ENCODE data around the gene FOXA1.

DNA sequence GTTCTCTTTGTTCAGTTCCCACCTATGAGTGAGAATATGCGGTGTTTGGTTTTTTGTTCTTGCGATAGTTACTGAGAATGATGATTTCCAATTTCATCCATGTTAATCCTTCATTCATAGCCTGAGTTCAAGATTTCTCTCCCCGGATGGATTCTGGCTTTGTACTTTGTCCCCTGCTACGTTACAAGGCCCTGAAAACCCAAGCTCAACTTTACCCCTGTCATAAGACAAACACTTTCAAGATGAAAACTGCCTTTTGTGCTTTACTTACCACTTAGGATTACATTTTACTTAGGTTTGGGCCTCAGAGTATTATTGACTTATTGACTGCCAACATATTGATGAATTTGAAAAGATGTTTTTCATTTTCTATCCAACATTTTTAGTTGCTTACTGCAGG lies 36.3 kb downstream of the FOXA1 start:
- TF ChIP-seq, protein P1, sequence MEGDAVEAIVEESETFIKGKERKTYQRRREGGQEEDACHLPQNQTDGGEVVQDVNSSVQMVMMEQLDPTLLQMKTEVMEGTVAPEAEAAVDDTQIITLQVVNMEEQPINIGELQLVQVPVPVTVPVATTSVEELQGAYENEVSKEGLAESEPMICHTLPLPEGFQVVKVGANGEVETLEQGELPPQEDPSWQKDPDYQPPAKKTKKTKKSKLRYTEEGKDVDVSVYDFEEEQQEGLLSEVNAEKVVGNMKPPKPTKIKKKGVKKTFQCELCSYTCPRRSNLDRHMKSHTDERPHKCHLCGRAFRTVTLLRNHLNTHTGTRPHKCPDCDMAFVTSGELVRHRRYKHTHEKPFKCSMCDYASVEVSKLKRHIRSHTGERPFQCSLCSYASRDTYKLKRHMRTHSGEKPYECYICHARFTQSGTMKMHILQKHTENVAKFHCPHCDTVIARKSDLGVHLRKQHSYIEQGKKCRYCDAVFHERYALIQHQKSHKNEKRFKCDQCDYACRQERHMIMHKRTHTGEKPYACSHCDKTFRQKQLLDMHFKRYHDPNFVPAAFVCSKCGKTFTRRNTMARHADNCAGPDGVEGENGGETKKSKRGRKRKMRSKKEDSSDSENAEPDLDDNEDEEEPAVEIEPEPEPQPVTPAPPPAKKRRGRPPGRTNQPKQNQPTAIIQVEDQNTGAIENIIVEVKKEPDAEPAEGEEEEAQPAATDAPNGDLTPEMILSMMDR (IDR thresholded peaks at IDR 0.05) = no peak
- TF ChIP-seq POLR2A (IDR thresholded peaks at IDR 0.05) = no peak
